Panc1 (cell line): ENCODE data around the gene SPPL2A. TPM values are rescaled to one million over a fixed set of nuclear protein-coding genes. Genes with fewer than 3 reads are reported as not detected.

Experiments used
- ATAC-seq: fragments of 200-7000 bp; cut with Tn5 transposase; 2 replicates; pipeline ENCODE4 v1.9.1; 2020; ENCODE audit warnings: mild to moderate bottlenecking, moderate library complexity
- BruUV-seq: library from RNA; stranded (reverse); fragments of 400-500 nt; replicated peaks from 2 replicates; lab custom pipeline; 2021; lab: Mats Ljungman, UMichigan
- CTCF ChIA-PET: fragments of 300-600 bp; sonication (Branson Sonifier 250); formaldehyde crosslinking; loops from one replicate; lab custom pipeline; 2022; ENCODE audit warnings: antibody characterized with exemption; lab: Charles Lee
- POLR2A ChIA-PET: fragments of 300-600 bp; sonication (Branson Sonifier 250); formaldehyde crosslinking; loops from one replicate; lab custom pipeline; 2022; ENCODE audit warnings: antibody characterized with exemption; lab: Charles Lee
- DNase-seq: peaks from one replicate; pipeline ENCODE4 v3.0.0-alpha.2; 2010; ENCODE audit warnings: low read depth, low spot score
- H3K27ac ChIP-seq: 2 replicates; pipeline ENCODE4 v1.5.1; 2011; ENCODE audit warnings: mild to moderate bottlenecking, low read length, inconsistent platforms
- H3K27me3 ChIP-seq: fragments of 200-500 bp; sonication (Bioruptor generic); 2 replicates; pipeline ENCODE4 v1.6.0; 2014; ENCODE audit warnings: low read length, inconsistent platforms; ENCODE audit not compliant: control insufficient read depth, insufficient read depth
- H3K36me3 ChIP-seq: fragments of 200-500 bp; sonication (Bioruptor generic); 2 replicates; pipeline ENCODE4 v1.5.1; 2014; ENCODE audit warnings: inconsistent platforms, mild to moderate bottlenecking, low read length, moderate library complexity; ENCODE audit not compliant: control insufficient read depth, insufficient read depth
- H3K4me1 ChIP-seq: 2 replicates; pipeline ENCODE4 v1.5.1; 2011; ENCODE audit warnings: inconsistent platforms, mild to moderate bottlenecking, low read length, moderate library complexity; ENCODE audit not compliant: control insufficient read depth, insufficient read depth
- H3K4me3 ChIP-seq, 2 experiments: 2 replicates each; pipeline ENCODE4 v1.5.1; 2011 to 2012; ENCODE audit warnings: low read depth in 2 of 2, low read length in 2 of 2, mild to moderate bottlenecking in 2 of 2, inconsistent platforms in 1 of 2, moderate library complexity in 1 of 2
- H3K9me3 ChIP-seq: fragments of 200-500 bp; sonication (Bioruptor generic); 2 replicates; pipeline ENCODE4 v1.5.1; 2014; ENCODE audit warnings: low read depth, mild to moderate bottlenecking, inconsistent platforms, low read length, moderate library complexity; ENCODE audit not compliant: control insufficient read depth, insufficient read depth
- CTCF ChIP-seq: fragments of 450-650 bp; IDR thresholded peaks from 2 replicates; pipeline ENCODE4 v1.5.1; 2017; ENCODE audit warnings: mild to moderate bottlenecking
- POLR2AphosphoS5 ChIP-seq: IDR thresholded peaks from 2 replicates; pipeline ENCODE4 v1.6.1; 2012; ENCODE audit warnings: mild to moderate bottlenecking, low read depth, low read length, moderate library complexity
- REST ChIP-seq, 2 experiments: IDR thresholded peaks; 2 replicates each; pipeline ENCODE4 v1.6.1; 2011 to 2012; ENCODE audit warnings: low read depth in 2 of 2, control low read depth in 1 of 2, low read length in 1 of 2, mild to moderate bottlenecking in 1 of 2, moderate library complexity in 1 of 2; ENCODE audit not compliant: insufficient read depth in 1 of 2
- SIN3A ChIP-seq: IDR thresholded peaks from 2 replicates; pipeline ENCODE4 v1.6.1; 2012; ENCODE audit warnings: low read depth, mild to moderate bottlenecking, low read length, moderate library complexity, borderline replicate concordance; ENCODE audit not compliant: insufficient read depth
- TCF7L2 ChIP-seq: IDR thresholded peaks from 2 replicates; pipeline ENCODE4 v1.6.1; 2011; ENCODE audit warnings: mild to moderate bottlenecking, low read depth, low read length, inconsistent platforms
- in situ Hi-C: cut with HindIII; loops from 2 replicates; pipeline ENCODE4 v1.10.0; 2016; ENCODE audit warnings: low sequenced_read_pairs, low pct_unique_long_range_greater_than_20kb
- intact Hi-C: fragments of 100-400 bp; cut with micrococcal nuclease; formaldehyde crosslinking; loops from one replicate; pipeline ENCODE4 v1.10.0; 2022; ENCODE audit not compliant: unreplicated experiment
- total RNA-seq: library from RNA; stranded (reverse); gene quantifications from one replicate; pipeline ENCODE4 v1.2.1, GENCODE V29; 2021; ENCODE audit not compliant: unreplicated experiment

Gene SPPL2A
- total RNA-seq, 1 experiment from 2014 or later = 154 TPM

- ChIA-PET POLR2A (no interaction called here), CTCF (no interaction called here)
- in situ Hi-C loops = no loop called here
- Histone ChIP-seq H3K9me3 (no peaks in the 10 kb centered on the region), H3K36me3 (no peaks in the 10 kb centered on the region; the same call in 1 of the 2 replicates), H3K4me1 (no peaks in the 10 kb centered on the region), H3K4me3 (no peak overlapping the region), H3K27ac (no peak overlapping the region), H3K27me3 (no peaks in the 10 kb centered on the region)
- intact Hi-C loops = no loop called here
- ATAC-seq (no peak), DNase-seq (no peak)
- no TSS peak for BruUV-seq
- TF ChIP-seq SIN3A (no peak), POLR2AphosphoS5 (no peak), REST (IDR thresholded peaks at IDR 0.05; ENCODE audit: insufficient read depth in 1 of 2, low read depth in 2 of 2, low read length in 1 of 2) (no peak), CTCF (no peak), TCF7L2 (no peak)
Measured at GRCh38 chr15:50670115-50670514, 95.4 kb downstream of the SPPL2A start.

GRCh38 chr15:50669611-50670010 lies 95.9 kb downstream of the SPPL2A start:
- in situ Hi-C loops = no loop called here
- no peak for TF ChIP-seq SIN3A
- TF ChIP-seq REST (IDR thresholded peaks at IDR 0.05; ENCODE audit: insufficient read depth in 1 of 2, low read depth in 2 of 2, low read length in 1 of 2) = no peak
- no peak for DNase-seq
- no peak for ATAC-seq
- Histone ChIP-seq H3K4me1 (no peaks in the 10 kb centered on the region), H3K36me3 (no peaks in the 10 kb centered on the region; the same call in 1 of the 2 replicates), H3K4me3 (no peak overlapping the region), H3K27ac (no peak overlapping the region), H3K27me3 (no peaks in the 10 kb centered on the region), H3K9me3 (no peaks in the 10 kb centered on the region)
- intact Hi-C loops = no loop called here
- POLR2A ChIA-PET = no interaction called here
- BruUV-seq = no TSS peak
- CTCF ChIA-PET = no interaction called here
